Choroid plexus epithelial cell (primary cell): ENCODE measurements around the gene TRIM67.

Experiments
- DNase-seq: peaks from one replicate; pipeline ENCODE4 v3.0.0-alpha.2; 2010; ENCODE audit warnings: low read depth
- H3K4me3 ChIP-seq: 2 replicates; pipeline ENCODE4 v1.5.1; 2011; ENCODE audit warnings: low read depth, mild to moderate bottlenecking, control low read depth, low read length, moderate library complexity
- CTCF ChIP-seq: conservative IDR thresholded peaks from 2 replicates; pipeline ENCODE4 v1.5.1; 2011; ENCODE audit warnings: low read depth, mild to moderate bottlenecking, control low read depth, inconsistent platforms, low read length, moderate library complexity

The TRIM67 gene

GRCh38 chr1:231182317-231182716 lies 20.5 kb downstream of the TRIM67 start:
- DNase-seq = no peak
- no peak overlapping the region for H3K4me3 ChIP-seq
- TF ChIP-seq CTCF = no peak

- no peak for TF ChIP-seq CTCF
- no peak for DNase-seq
- no peak overlapping the region for H3K4me3 ChIP-seq
These were observed 22.1 kb downstream of the TRIM67 start for GRCh38 chr1:231183639-231184590.

- TF ChIP-seq CTCF = no peak
- DNase-seq = no peak
- no peak overlapping the region for H3K4me3 ChIP-seq
These were observed 23.0 kb downstream of the TRIM67 start for GRCh38 chr1:231184891-231185290.

GRCh38 chr1:231185391-231185790 lies 23.5 kb downstream of the TRIM67 start:
- no peak overlapping the region for H3K4me3 ChIP-seq
- TF ChIP-seq CTCF = no peak
- DNase-seq = no peak

GRCh38 chr1:231186356-231187115 lies 24.7 kb downstream of the TRIM67 start:
- no peak for DNase-seq
- no peak for TF ChIP-seq CTCF
- H3K4me3 ChIP-seq = no peak overlapping the region

- H3K4me3 ChIP-seq = no peak overlapping the region
- no peak for TF ChIP-seq CTCF
- no peak for DNase-seq
These were observed 25.7 kb downstream of the TRIM67 start for GRCh38 chr1:231187571-231187970.

GRCh38 chr1:231188072-231188471 lies 26.2 kb downstream of the TRIM67 start:
- TF ChIP-seq CTCF = no peak
- no peak for DNase-seq
- no peak overlapping the region for H3K4me3 ChIP-seq
